MM.1S (cell line): ENCODE data around the gene PGA4.
"Not testable (repeated sequence)": the region's sequence is repeated elsewhere in the genome, so short reads cannot be mapped to it uniquely, and the experiment has no call there.

Experiments
- CTCF ChIP-seq: fragments of 300-600 bp; sonication (generic); IDR thresholded peaks from 2 replicates; pipeline ENCODE4 v1.5.1; 2016; ENCODE audit warnings: antibody characterized with exemption, low read length, mixed read lengths
- EZH2phosphoT487 ChIP-seq: fragments of 300-600 bp; sonication (generic); IDR thresholded peaks from 2 replicates; pipeline ENCODE4 v1.6.1; 2018; ENCODE audit warnings: antibody characterized with exemption, low read length

- not testable (repeated sequence) for TF ChIP-seq CTCF, EZH2phosphoT487
Measured at GRCh38 chr11:61218306-61218705, 3.8 kb upstream of the PGA4 start.
